Measurements from ENCODE around the gene EXOC2. TPM values are rescaled to one million over a fixed set of nuclear protein-coding genes. Genes with fewer than 3 reads are reported as not detected.

Gene EXOC2
- total RNA-seq, 3 donors from 2014 or later, result 19.7 to 37.3 (median 26.5) TPM

GRCh38 chr6:506920-507622 is 185.9 kb downstream of the EXOC2 start:
- no peak for DNase-seq (ENCODE audit: low spot score in 2 of 2)
- Histone ChIP-seq H3K4me1 (no peaks in the 10 kb centered on the region), H3K36me3 (no peaks in the 10 kb centered on the region), H3K27me3 (no peaks in the 10 kb centered on the region), H3K9me3 (no peaks in the 10 kb centered on the region), H3K4me3 (no peak overlapping the region), H3K27ac (no peak overlapping the region)
- intact Hi-C loops (cut with DNase I; ENCODE audit: low total_unique reads), result no loop called here
- no peak for TF ChIP-seq POLR2A (IDR thresholded peaks at IDR 0.05)
- TF ChIP-seq POLR2AphosphoS5 (IDR thresholded peaks at IDR 0.05), result no peak
- TF ChIP-seq, protein P1, sequence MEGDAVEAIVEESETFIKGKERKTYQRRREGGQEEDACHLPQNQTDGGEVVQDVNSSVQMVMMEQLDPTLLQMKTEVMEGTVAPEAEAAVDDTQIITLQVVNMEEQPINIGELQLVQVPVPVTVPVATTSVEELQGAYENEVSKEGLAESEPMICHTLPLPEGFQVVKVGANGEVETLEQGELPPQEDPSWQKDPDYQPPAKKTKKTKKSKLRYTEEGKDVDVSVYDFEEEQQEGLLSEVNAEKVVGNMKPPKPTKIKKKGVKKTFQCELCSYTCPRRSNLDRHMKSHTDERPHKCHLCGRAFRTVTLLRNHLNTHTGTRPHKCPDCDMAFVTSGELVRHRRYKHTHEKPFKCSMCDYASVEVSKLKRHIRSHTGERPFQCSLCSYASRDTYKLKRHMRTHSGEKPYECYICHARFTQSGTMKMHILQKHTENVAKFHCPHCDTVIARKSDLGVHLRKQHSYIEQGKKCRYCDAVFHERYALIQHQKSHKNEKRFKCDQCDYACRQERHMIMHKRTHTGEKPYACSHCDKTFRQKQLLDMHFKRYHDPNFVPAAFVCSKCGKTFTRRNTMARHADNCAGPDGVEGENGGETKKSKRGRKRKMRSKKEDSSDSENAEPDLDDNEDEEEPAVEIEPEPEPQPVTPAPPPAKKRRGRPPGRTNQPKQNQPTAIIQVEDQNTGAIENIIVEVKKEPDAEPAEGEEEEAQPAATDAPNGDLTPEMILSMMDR (IDR thresholded peaks at IDR 0.05), result no peak

DNA sequence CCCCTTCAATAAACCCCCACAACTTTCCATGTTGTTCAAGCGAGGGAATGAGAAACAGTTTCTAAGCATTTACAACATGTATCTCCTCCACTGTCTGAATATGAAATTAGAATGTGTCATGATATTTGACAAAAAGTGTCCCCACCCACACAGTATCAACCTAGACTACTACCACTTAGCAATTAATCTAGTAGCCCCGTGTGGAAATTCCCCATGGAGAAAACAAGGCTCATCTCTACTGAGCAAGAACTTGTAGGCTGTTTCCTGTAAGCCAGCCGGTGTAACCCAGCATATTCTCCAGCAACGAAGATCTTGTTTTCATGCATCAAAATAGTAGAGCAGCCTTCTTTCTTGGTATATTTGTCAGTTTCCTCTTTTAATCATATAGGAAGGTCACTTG is 186.4 kb downstream of the EXOC2 start:
- H3K27ac ChIP-seq, result no peak overlapping the region
- no peaks in the 10 kb centered on the region for H3K27me3 ChIP-seq
- intact Hi-C loops (cut with DNase I; ENCODE audit: low total_unique reads), result no loop called here
- no peaks in the 10 kb centered on the region for H3K4me1 ChIP-seq
- no peak for DNase-seq (ENCODE audit: low spot score in 2 of 2)
- no peaks in the 10 kb centered on the region for H3K36me3 ChIP-seq
- no peak overlapping the region for H3K4me3 ChIP-seq
- no peaks in the 10 kb centered on the region for H3K9me3 ChIP-seq
- TF ChIP-seq POLR2AphosphoS5 (IDR thresholded peaks at IDR 0.05) (no peak), POLR2A (IDR thresholded peaks at IDR 0.05) (no peak)
- TF ChIP-seq, protein P1 (IDR thresholded peaks at IDR 0.05), result no peak

GRCh38 chr6:505374-505773 is 187.6 kb downstream of the EXOC2 start:
- Histone ChIP-seq H3K27me3 (no peaks in the 10 kb centered on the region), H3K27ac (no peak overlapping the region), H3K4me3 (no peak overlapping the region), H3K9me3 (no peaks in the 10 kb centered on the region), H3K4me1 (no peaks in the 10 kb centered on the region), H3K36me3 (no peaks in the 10 kb centered on the region)
- TF ChIP-seq POLR2AphosphoS5 (IDR thresholded peaks at IDR 0.05) (no peak), POLR2A (IDR thresholded peaks at IDR 0.05) (no peak)
- TF ChIP-seq, protein P1 (IDR thresholded peaks at IDR 0.05), result no peak
- intact Hi-C loops (cut with DNase I; ENCODE audit: low total_unique reads), result no loop called here
- no peak for DNase-seq (ENCODE audit: low spot score in 2 of 2)

DNA sequence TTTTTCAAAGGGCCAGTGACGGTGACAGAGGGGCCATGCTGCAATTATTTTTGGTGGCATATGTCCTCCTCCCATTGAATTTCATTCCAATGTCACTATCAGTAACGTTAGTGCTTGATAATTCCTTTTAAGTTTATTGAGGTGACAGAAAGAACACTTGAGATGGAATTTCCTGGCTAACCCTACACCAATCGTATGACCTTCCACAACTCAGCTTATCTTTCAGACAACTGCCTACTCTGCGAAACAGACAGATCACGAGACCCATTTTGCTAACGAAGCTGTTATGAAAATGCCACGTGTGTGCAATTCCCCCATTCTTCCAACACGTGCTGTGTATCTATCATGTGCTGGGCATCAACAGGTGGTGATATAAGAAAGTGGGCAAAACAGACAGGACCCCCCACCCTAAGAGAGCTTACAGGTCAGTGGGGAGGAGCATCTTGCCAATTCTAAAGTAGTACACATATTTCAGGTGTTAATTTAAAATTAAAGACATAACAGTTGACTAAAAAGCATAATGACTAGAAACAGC is 188.4 kb downstream of the EXOC2 start:
- H3K4me3 ChIP-seq, result no peak overlapping the region
- no peaks in the 10 kb centered on the region for H3K36me3 ChIP-seq
- no peaks in the 10 kb centered on the region for H3K4me1 ChIP-seq
- no peak overlapping the region for H3K27ac ChIP-seq
- no peaks in the 10 kb centered on the region for H3K9me3 ChIP-seq
- no peak for DNase-seq (ENCODE audit: low spot score in 2 of 2)
- intact Hi-C loops (cut with DNase I; ENCODE audit: low total_unique reads), result no loop called here
- no peaks in the 10 kb centered on the region for H3K27me3 ChIP-seq
- no peak for TF ChIP-seq POLR2A (IDR thresholded peaks at IDR 0.05)
- TF ChIP-seq, protein P1 (IDR thresholded peaks at IDR 0.05), result no peak
- TF ChIP-seq POLR2AphosphoS5 (IDR thresholded peaks at IDR 0.05), result no peak

DNA sequence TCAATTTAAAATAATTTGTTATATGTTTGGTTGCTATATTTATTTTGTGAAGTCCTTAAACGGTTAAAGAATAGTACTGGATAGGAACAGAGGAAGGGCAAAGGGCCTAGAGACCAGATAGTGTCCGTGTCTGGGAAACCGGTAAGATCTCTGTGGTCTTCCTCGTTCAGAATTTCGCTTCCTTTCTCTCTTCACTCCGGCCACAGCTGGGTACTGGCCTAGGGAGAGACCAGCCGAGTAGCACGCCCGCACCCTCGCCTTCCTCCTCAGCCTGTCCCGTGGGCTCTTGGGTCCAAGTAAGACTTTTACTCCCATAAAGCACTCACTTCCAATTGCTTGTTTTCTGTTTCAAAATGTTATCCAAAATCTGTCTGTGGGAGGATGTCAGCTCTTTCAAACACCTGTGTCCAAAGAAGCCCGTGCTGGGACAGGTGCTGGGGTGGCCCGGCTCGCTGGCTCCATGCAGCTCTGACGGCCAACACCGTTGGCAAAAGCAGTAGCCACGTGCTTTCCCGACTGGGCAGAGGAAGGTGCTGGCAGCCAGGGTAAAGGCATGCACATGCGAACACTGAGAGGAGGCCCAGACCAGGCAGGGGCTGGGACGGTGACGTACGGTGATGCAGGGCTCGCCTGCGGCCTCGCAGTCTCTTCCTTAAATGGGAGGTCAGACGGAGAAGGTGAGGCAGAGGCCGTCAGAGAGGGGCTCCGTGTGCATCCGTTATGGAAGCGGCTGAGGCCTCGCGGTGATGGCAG is 189.2 kb downstream of the EXOC2 start:
- Histone ChIP-seq H3K36me3 (no peaks in the 10 kb centered on the region), H3K4me1 (no peaks in the 10 kb centered on the region), H3K4me3 (no peak overlapping the region), H3K9me3 (no peaks in the 10 kb centered on the region), H3K27me3 (no peaks in the 10 kb centered on the region), H3K27ac (no peak overlapping the region)
- no peak for DNase-seq (ENCODE audit: low spot score in 2 of 2)
- intact Hi-C loops (cut with DNase I; ENCODE audit: low total_unique reads), result no loop called here
- no peak for TF ChIP-seq POLR2A (IDR thresholded peaks at IDR 0.05)
- no peak for TF ChIP-seq POLR2AphosphoS5 (IDR thresholded peaks at IDR 0.05)
- TF ChIP-seq, protein P1 (IDR thresholded peaks at IDR 0.05), result no peak

Data from breast epithelium (tissue), 4 donors.